HG02885 (cell line): ENCODE measurements around the gene RAB10.
"Not testable (repeated sequence)": the region's sequence is repeated elsewhere in the genome, so short reads cannot be mapped to it uniquely, and the experiment has no call there.

ENCODE experiments used
- ATAC-seq: cut with Tn5 transposase; IDR thresholded peaks from one replicate; pipeline ENCODE4 v1.9.1; 2021; ENCODE audit warnings: mild to moderate bottlenecking; ENCODE audit not compliant: unreplicated experiment, poor library complexity

RAB10 gene

GRCh38 chr2:26086155-26086637 lies 52.3 kb downstream of the RAB10 start:
- no peak for ATAC-seq

- no peak for ATAC-seq
These were observed 52.9 kb downstream of the RAB10 start for GRCh38 chr2:26086779-26087178.

GRCh38 chr2:26088038-26088643 lies 54.3 kb downstream of the RAB10 start:
- no peak for ATAC-seq

- not testable (repeated sequence) for ATAC-seq
These were observed 55.0 kb downstream of the RAB10 start for GRCh38 chr2:26088931-26089330.

GRCh38 chr2:26089337-26089736 lies 55.5 kb downstream of the RAB10 start:
- no peak for ATAC-seq

GRCh38 chr2:26095758-26096157 lies 61.9 kb downstream of the RAB10 start:
- ATAC-seq: no peak

- no peak for ATAC-seq
These were observed 66.0 kb downstream of the RAB10 start for GRCh38 chr2:26099933-26100332.

- ATAC-seq: no peak
These were observed 66.5 kb downstream of the RAB10 start for GRCh38 chr2:26100384-26100783.

GRCh38 chr2:26103752-26104151 lies 69.9 kb downstream of the RAB10 start:
- no peak for ATAC-seq

- not testable (repeated sequence) for ATAC-seq
These were observed 74.8 kb downstream of the RAB10 start for GRCh38 chr2:26108701-26109100.

- ATAC-seq: no peak
These were observed 78.3 kb downstream of the RAB10 start for GRCh38 chr2:26112201-26112600.

GRCh38 chr2:26114151-26114550 lies 80.3 kb downstream of the RAB10 start:
- ATAC-seq: no peak

- no peak for ATAC-seq
These were observed 84.8 kb downstream of the RAB10 start for GRCh38 chr2:26118682-26119081.

GRCh38 chr2:26119521-26119920 lies 85.6 kb downstream of the RAB10 start:
- no peak for ATAC-seq

- no peak for ATAC-seq
These were observed 88.7 kb downstream of the RAB10 start for GRCh38 chr2:26122630-26123029.

- no peak for ATAC-seq
These were observed 89.5 kb downstream of the RAB10 start for GRCh38 chr2:26123426-26123825.

GRCh38 chr2:26126074-26126473 lies 92.2 kb downstream of the RAB10 start:
- ATAC-seq: no peak

- ATAC-seq: no peak
These were observed 94.3 kb downstream of the RAB10 start for GRCh38 chr2:26128176-26128575.

GRCh38 chr2:26130763-26131162 lies 96.9 kb downstream of the RAB10 start:
- ATAC-seq: no peak

GRCh38 chr2:26136451-26136850 lies 102.6 kb downstream of the RAB10 start:
- no peak for ATAC-seq

- no peak for ATAC-seq
These were observed 105.6 kb downstream of the RAB10 start for GRCh38 chr2:26139269-26140183.
